CD4-positive, alpha-beta T cell treated with Interleukin-10 for 1 hour (primary cell): ENCODE measurements around the gene APBA3.

Experiments used
- DNase-seq: peaks from one replicate; pipeline ENCODE4 v3.0.0-alpha.2; 2020

APBA3 gene, protein sequence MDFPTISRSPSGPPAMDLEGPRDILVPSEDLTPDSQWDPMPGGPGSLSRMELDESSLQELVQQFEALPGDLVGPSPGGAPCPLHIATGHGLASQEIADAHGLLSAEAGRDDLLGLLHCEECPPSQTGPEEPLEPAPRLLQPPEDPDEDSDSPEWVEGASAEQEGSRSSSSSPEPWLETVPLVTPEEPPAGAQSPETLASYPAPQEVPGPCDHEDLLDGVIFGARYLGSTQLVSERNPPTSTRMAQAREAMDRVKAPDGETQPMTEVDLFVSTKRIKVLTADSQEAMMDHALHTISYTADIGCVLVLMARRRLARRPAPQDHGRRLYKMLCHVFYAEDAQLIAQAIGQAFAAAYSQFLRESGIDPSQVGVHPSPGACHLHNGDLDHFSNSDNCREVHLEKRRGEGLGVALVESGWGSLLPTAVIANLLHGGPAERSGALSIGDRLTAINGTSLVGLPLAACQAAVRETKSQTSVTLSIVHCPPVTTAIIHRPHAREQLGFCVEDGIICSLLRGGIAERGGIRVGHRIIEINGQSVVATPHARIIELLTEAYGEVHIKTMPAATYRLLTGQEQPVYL

DNA sequence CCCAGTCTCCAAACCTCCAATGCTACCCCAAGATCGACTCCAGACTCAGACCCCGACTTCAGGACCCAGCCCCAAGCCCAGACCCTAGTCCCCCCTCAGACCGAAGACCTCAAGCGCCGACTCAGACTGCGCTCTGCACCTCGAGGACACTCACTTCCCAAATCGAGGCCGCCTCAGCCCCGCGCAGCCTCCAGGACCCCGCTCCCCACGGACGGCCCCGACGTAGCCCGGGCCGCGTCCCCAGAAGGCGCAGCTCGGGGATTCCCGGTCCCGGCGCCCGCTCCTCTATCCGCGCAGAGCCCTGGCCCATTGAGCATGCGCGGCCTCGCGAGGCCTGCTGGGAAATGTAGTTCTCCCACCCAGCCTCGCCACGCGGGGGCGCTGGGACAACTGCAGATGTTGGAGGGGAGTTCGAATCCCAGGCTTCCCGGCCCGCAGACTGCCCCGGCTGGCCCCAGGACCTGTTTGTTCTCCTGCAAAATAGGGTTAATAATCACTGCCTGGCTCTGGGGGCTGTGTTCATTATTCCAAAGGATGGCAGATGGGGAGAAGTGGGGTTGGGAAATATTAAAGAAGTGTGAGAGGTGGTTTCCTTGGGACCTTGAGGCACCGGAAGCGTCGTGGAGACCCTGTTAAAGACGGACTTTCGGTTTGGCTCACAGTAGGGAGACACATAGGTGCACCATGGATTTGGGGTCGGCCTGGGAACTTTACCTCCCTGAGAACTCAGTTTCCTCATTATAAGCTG, at the start of gene APBA3:
Gene APBA3 (minus strand): TSS at position 311 of the 748 bp plus-strand sequence. CDS start 1,428 bp downstream, outside the sequence.
- DNase-seq, result peak; percentile 97

DNA sequence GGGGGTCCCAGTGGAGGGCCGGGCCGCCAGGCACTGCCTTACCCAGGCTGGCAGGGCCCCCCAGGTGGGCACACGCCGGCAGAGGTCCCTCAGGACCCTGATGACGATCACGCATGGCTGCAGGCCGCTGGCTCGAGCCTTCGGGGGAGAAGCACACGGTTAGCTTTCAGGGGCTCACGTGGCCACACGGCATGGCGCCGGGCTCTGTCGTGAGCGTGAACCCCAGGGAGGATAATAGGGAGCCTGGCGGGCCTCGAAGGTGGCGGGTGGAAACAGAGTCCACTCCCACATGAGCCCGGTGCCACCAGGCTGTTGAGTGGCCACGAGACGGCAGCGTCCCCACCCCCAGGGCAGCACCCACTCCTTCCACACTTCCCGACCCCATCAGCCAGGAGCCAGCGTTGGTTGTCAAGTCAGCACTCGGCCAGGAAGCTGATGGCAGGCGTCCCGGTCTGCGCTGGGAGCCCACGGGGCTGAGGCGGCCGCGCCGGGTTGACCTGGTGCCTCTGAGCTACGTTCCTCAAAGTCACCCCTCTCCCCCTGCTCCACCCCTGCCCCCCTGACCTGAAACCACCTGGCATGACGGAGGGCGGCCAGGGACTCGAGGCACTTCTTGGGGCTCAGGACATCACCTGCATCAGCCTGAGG, 49.3 kb upstream of the APBA3 start:
- DNase-seq, result no peak

DNA sequence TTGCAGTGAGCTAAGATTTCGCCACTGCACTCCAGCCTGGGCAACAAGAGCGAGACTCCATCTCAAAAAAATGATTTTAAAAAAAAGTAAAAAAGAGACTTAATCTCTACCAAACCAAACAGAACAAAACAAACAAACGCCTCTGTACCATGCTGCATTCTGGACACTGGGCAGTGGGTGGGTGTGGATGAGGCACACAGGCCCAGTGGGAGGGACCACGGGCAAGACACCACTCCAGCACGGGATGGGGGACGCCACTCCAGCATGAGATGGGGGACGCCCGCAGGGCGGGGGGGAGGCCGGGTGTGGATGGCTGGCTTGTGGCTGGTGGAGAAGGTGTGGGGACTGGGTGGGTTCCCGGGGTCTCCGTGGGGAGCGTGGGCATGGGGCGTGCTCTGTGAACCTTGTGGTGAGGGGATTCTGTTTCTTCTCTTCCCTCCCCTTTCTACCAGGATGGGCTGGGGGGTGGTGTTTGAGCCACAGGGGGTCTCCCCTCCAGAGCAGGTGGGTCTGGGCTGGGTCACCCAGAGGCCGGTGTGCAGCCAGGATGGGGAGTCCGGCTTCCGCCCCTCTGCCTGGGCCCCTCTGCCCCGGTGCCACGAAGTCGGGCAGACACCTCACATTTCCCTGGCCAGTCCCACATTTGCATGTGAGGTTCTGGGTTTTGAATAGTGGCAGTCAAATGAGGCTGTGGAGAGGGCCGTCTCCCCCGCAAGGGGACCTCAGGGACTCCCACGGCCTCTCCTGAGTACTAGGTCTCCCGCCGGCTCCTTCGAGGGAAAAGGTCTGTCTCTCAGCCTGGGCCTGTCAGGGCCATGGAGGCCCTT, 48.6 kb upstream of the APBA3 start:
- DNase-seq, result no peak

DNA sequence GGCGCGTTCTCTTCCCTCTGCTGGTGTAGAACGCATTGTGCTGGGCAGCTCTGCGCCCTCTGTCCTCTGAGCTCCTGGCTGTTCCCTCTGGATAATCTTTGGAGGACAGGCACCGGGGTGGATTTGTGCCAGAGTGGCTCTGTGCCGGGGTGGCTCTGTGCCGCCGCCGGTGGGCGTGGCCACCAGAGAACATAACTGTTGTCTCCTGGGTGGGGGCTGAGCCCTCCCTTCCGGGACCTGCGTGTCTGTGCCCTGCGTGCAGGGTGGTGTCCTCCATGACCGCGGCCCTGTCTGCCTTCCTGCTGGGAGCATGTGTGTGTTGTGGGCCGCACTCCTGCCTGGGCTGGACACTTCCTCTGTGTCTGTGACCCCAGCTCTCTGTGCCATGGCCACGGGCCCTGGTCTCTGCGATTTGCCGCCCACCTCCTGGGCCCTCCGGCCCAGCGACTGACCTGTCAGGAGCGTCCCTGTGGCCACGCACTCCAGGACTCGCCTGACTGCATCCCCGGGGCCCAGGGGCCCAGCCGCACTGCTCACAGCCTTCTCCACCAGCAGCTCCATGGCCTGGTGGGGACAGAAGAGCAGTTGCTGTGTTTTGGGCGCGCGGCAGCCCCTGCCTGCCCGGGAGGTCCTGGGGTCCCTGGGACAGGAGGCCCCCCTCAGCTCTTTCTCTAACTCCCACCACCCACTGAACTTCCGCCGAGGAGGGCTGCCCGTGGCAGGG, 47.1 kb upstream of the APBA3 start:
- DNase-seq, result no peak

DNA sequence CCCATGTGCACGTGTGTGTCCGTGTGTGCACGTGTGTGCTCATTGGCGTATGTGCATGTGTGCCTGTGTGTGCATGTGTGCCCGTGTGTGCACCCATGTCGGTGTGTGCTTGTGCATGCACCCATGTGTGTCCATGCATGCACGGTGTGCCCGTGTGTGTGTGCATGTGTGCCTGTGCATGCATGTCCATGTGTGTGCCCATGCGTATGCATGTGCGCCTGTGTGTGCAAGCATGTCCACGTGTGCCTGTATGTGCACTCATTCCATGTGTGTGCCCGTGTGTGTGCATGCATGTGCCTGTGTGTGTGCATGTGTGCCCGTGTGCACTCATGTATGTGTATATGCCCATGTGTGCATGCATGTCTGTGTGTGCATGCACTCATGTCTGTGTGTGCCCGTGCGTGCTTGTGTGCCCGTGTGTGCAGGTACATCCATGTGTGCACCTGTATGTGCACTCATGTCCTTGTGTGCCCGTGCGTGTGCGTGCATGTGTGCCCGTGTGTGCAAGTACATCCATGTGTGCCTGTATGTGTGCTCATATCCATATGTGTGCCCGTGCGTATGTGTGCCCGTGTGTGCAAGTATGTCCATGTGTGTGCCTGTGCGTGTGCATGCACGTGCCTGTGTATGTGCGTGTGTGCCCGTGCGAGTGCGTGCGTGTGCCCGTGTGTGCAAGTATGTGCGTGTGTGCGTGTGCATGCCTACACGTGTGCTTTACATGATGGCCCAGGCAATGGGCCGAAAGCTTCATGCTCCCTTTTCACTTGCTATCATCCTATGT, 46.3 kb upstream of the APBA3 start:
- DNase-seq, result no peak

DNA sequence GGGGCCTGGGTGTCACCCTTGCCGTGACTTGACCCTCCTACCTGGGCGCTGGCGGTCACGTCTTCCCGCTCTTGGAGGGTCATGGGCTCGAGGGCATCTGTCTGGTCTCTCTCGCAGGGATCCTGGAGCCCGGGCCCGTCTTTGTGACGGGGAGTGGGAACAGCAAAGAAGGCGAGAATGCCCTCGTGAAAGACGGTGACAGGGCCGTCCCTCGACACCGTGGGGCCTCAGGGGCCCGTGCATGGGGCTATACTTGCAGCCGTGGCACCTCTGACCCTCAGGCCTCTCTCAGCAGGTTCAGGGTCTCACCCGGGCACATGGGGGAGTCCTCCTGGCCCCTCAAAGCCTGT, 45.6 kb upstream of the APBA3 start:
- DNase-seq, result no peak

DNA sequence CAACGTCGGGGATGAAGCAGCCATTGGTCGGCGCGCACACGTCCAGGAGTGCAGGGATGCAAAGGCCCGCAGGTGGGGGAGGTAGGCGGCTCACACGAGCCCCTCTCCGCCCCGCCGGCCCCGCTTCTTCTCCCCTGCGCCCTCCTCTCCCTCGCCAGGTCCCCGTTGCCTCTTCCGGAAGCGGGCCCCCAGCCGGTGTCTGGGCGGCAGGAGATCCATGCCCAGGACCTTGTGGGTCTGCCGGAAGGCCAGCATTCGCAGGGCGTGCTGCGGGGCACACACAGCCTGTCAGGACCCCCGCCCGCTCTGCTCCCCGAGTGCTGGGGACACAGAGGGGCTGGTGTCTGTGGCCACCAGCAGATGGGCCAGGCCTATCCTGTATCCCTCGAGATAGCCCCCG, 44.4 kb upstream of the APBA3 start:
- DNase-seq, result no peak

DNA sequence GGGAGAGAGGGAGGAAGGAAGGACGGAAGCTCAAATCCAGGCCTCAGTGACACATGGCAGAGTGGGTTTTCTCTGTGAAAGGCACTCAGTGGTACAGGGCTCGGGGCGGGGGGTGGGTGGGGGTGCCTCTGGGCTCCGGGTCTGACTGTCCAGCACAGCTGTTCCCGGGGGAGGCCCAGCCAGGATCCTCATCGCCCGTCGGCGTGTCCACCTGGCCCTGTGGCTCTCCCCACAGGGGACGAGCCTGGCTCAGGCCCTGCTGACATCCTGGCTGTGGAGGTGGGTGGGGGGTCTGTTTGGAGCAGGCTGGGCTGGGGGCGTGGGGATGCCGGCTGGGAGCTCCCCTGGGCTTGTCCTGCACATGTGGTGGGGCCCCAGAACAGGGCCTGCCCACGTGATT, 42.9 kb upstream of the APBA3 start:
- DNase-seq, result no peak

DNA sequence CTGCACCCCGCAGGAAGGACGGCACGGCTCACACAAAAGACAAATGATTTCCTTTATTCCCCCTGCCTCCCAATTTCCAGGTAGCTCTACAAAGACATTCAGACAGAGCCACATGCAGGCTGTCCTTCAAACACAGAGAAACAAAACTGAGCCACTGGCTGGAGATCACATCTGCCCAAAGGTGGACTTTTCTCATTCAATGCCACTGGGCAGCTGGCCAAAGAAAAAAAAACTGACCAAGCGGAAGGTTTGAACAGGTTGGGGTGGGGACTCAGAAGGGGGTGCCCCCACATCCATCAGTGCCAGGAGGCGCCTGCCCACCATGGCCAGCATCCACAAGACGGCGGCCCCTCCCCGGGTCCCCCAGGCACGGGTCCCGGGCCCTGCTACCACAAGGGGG, 42.5 kb upstream of the APBA3 start:
- no peak for DNase-seq

DNA sequence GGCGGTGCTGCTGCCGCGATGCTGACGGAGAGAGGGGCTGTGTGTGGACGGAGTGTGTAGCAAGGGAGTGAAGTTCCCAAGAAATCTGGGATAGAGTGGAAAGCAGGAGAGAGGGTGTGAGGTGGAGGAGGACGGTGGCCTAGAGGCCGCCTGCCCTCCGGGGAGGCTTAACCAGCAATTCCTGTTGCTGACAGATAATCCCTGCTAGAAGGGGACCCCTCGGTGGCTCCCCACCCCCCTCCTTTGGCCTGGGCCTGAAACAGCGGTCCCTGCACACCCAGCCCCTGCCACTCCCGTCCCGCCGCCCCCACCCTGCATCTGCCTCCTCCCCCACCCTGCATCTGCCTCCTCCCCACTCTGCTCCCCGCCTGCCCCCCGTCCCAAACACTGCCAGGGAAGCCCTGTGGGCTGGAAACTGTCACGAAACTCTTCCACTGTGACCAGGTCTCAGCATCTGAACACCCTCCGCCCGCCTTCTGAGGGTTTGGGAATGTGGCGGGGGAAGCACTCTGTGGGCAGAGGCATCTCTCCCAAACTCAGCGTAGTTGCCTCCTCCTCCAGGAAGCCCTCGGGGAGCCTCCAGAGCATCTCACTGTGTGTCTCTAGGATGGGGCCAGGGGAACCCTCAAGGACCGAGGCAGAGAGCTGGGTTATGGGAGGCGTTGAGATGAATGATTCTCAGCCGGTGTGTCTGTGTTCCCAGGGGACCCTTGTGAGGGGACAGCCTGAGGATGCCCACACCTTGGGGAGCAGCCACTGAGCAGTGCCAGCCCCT, 41.8 kb upstream of the APBA3 start:
- no peak for DNase-seq

DNA sequence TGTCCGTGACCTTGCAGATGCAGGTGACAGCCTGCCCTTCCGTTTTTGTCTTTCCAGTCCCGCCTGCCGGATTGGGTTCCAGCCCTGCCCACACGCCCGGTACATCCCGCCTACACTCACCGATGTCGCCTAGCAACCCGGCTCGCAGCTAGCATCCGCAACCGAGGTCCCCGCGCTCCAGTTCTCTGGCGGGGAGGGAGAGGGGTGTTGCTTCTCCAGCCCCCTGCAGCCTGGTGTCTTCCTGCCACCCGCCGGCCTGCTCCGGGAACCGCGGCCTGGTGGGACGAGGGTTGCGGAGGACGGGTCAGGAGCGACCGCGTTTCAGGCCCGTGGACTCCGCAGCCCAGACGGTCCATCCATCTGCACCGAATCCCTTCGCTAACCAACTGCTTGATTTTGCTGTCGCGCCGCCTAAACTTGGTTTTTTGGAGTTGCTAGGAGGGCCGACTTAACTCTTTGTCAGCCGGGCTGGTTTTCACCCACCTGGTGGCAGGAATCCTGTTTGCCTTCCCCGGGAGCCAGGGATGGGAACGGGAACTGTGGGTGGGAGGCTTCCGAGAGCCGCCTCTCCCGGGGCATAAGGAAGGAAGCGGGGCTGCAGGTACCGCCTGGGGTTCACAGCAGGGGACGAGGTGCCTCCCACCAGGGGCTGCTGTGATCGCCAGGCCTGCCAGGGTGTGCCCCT, 40.1 kb upstream of the APBA3 start:
- DNase-seq, result peak; percentile 68

DNA sequence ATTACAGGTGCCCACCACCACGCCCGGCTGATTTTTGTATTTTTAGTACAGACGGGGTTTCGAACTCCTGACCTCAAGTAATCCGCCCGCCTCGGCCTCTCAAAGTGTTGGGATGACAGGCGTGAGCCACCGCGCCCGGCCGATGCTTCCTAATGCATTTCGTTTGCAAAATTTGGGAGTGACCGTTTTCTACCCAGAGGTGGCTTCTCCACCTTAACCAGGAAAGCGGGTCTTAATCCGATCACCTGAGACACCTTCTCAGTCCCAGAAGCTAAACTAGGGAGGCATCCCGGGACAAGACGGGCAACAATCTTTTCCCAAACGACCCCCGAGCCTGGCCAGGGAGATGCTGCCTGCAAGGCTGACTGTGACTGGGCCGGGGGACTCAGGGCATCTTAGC, 39.5 kb upstream of the APBA3 start:
- DNase-seq, result no peak

DNA sequence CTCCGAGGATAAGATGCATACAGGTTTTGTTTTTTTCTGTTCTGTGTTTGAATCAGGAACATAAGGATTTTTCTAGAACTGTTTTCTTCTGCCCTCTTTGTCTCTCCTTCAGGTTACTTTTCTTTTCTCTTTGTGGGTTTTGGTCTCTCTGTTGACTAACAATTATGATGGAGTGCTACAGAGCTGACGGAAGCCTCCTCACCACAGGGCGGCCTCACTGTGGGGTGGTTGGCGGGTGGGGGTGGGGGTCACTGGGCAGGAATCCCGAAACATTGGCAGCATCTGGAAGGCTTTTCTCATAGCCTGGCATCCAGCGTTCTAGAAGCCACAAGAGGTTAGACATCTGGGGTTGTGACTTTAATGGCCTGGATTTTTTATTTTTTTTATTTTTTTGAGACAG, 36.6 kb upstream of the APBA3 start:
- peak; percentile 57 for DNase-seq

DNA sequence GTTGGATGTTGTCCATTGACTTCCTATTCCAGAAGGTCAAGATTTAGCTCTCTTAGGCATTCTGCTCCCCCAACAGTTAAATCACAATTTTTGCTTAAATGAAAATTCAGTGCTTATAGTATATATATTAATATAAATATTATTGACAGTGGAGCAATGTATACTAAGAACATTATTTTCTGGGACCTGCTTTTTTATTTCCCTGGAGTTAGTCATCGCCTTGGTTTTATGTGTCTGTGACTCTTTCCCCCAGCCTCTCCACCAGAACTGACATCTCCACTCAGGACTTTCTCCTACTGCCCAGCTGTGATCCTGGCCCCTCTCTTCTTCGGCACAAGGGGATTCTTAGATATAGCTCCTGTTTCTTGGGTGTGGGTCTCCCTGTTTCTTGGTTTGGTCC, 34.9 kb upstream of the APBA3 start:
- DNase-seq, result no peak

DNA sequence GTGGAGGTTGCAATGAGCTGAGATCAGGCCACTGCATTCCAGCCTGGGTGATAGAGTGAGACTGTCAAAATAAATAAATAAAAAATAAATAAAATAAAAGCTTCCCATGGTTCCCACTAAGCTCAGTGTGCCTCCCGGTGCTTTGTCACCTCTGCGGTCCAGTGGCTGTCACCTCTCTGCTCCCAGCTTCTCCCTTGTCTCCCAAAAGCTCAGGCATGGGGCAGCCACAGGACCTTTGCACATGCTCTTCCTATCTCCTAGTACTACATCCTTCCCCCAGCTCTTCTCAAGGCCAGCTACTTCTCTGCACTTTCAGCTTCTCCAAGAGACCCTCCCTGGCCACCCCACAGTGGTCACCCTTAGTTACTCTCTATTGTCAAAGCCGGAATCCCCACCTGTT, 32.3 kb upstream of the APBA3 start:
- no peak for DNase-seq

DNA sequence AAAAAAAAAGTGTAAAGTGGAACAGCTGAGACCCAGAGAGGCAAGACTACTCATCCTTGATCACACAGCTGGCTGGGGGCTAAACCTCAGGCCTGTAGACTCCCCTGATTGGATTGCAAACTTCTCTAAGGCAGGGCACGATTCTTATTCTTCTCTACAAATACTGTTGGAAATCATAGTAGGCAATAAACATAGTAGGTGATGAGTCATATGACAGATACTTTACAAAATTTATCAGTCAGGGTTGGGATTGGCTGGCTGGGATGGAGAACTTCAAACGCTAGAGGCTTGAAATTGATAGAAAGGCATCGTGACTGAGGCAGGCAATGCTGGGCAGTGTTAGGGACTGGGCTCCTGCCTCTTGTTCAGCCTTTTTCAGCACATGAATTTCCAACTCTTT, 30.6 kb upstream of the APBA3 start:
- DNase-seq, result no peak

DNA sequence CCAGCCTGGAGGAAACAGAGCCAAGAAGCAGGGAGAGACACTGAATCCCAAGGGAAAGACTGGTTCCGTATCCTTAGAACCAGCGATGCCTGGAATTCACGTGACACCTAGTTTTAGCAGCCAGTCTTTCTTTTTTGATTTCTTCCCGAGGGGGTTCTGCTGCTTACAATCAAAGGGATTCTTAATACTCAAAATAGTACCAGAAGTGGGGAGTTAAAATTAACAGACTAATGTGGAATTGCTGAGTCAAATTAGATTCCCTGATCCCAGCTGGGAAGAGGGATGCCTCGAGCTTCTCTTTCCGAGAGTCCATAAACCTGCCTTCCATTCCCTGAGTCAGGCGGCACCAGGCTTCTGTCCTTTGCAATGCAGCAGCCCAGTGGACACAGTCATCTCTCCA, 29.4 kb upstream of the APBA3 start:
- DNase-seq, result no peak

DNA sequence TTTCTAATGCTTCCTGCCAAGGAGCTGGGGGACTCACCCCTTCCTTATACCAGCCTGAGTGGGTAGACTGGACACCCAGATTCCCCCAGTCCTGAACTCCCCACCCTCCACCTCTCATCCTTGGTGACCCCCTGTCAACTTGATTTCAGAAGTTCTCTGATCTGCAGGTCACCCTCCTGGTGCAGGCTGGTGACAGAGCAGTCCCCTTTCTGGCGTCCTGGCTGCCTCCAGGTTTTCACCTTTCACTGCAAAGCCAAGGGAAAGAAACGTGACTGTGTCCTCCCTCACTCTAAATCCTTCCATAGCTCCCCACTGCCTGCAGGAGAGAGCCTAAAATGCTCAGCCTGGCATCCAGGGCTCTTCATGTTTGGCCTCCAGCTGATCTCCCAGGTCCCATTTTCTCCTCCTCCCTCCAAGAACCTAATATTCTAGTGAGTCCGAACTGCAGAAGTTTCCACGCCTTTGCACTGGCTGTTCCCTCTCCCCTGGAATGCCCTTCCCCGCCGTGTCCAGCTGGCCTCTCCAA, 28.8 kb upstream of the APBA3 start:
- no peak for DNase-seq

DNA sequence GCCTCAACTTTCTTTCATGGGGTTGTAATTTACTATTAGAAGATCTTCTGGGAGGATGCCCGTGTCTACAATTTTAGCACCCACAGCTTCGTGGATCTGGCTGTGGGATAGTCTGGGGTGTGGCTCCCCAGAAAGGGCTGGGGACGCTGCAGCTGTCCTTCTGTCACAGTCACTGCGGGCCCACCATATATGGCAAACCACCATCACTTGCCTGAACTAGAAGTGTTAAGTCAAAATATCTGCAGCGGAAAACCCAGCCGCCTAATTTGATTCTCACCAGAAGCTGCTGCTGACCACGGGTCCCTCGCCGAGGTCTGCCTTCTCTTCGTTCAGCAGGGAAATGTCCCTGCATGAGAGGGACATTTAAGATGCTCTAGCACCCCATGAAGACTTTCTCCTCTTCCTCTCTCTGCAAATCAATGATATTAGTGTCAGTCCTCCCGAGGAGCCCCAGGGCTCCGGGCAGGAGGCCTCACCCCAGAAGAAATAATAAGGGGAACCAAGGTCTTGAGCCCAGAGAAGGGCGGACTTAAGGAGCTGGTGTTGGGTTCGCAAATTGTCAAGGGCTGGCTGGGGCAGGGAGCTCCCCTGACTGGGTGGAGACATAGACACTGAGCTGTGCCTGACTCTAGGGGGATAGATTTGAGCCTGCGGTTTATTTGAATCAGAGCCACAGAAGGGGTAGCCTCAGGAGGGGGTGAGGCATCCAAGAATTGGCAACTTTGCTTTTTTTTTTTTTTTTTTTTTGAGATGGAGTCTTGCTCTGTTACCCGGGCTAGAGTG, 27.7 kb upstream of the APBA3 start:
- DNase-seq, result peak; percentile 60
